HAP-1 (cell line): Measurements from ENCODE around the gene ZBTB46.

ENCODE experiments used
- DNase-seq, 2 experiments: peaks; one replicate each; pipeline ENCODE4 v3.0.0-alpha.2; 2016 to 2020; ENCODE audit warnings: low spot score in 2 of 2
- H3K27me3 ChIP-seq: fragments of 250-450 bp; sonication (Bioruptor Pico); 2 replicates; pipeline ENCODE4 v1.5.1; 2020; ENCODE audit warnings: low read depth, mild to moderate bottlenecking, moderate library complexity
- H3K36me3 ChIP-seq: fragments of 250-450 bp; sonication (Bioruptor Pico); replicated peaks from 2 replicates; pipeline ENCODE4 v1.5.1; 2020; ENCODE audit warnings: mild to moderate bottlenecking
- H3K4me1 ChIP-seq: fragments of 250-450 bp; sonication (Bioruptor Pico); 2 replicates; pipeline ENCODE4 v1.5.1; 2020; ENCODE audit warnings: mild to moderate bottlenecking
- H3K4me3 ChIP-seq: fragments of 250-450 bp; sonication (Bioruptor Pico); 2 replicates; pipeline ENCODE4 v1.5.1; 2020; ENCODE audit warnings: mild to moderate bottlenecking, moderate library complexity
- H3K9me3 ChIP-seq: fragments of 250-450 bp; sonication (Bioruptor Pico); 2 replicates; pipeline ENCODE4 v1.5.1; 2020; ENCODE audit warnings: mild to moderate bottlenecking, moderate library complexity
- in situ Hi-C: fragments of 300-500 bp; cut with MboI; formaldehyde crosslinking; loops from 3 replicates; pipeline ENCODE4 v1.14.3; 2020; ENCODE audit warnings: low sequenced_read_pairs, inconsistent platforms, mixed read lengths

The ZBTB46 gene

DNA sequence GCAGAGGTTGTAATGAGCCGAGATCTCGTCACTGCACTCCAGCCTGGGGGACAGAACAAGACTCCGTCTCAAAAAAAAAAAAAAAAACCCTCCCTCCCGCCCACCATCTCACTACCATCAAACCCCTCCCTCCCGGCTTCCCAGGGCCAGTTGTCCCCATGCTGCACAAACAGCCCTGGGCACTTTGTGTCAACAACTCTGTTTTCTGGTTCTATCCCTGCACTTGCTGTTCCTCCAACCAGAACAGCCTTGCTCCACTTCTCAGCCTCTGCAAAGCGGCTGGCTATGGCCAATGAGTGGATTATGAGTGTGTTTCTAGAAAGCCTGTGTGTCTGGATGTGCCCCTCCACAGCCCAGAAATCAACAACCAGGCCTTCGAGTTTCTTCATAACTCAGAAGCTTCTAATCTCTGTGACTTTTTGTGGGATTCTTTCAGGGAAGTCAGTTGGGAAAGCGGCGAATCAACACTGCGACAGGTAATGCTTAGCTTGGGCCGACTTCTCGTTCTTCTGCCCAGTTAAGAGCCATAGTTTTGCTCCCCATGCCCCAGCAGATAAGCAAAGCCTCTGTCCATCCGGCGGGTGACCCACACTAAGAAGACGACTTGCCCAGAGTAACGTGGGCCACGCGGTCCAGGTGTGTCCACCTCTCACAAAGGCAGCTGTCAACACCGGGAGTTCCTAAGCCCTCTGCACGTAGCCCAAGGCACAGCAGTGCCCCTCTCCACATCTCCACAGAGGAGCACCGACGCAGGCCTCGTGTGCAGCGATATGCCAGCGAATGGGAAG is 5.5 kb downstream of the ZBTB46 start:
- Histone ChIP-seq H3K4me3 (no peak overlapping the region), H3K27me3 (no peaks in the 10 kb centered on the region), H3K4me1 (no peaks in the 10 kb centered on the region), H3K36me3 (no peaks in the 10 kb centered on the region), H3K9me3 (no peaks in the 10 kb centered on the region)
- in situ Hi-C loops: no loop called here
- DNase-seq: no peak

DNA sequence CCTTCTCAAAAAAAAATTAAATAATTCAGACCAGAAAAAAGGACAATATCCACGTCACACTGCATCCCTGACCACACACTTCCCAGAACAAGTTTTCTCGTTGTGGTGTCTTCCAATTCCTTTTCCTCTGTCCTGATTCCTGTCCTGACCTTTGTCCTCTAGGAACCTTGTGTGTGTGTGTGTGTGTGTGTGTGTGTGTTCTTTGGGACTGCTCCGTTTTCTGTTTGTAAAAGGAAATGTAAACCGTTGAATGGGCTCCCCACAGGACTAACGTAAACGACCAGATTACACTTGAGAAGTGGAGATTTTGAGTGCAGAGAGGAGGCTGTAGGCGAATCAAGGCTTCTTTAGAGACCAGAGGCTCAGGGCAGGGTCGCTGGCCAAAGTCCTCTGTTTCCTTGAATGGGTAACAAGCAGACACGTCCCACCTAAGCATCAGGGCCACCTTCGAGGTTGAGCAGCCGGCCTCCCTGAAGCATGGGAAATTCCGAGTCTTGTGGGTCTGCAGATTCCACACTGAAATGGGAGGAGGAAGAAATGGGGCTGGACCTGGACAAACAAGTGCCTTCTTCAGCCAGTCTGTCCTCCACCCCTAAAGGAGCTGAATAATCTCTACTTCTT is 7.3 kb downstream of the ZBTB46 start:
- Histone ChIP-seq H3K4me3 (no peak overlapping the region), H3K4me1 (no peaks in the 10 kb centered on the region), H3K27me3 (no peaks in the 10 kb centered on the region), H3K36me3 (no peaks in the 10 kb centered on the region), H3K9me3 (no peaks in the 10 kb centered on the region)
- in situ Hi-C loops: no loop called here
- DNase-seq: no peak

DNA sequence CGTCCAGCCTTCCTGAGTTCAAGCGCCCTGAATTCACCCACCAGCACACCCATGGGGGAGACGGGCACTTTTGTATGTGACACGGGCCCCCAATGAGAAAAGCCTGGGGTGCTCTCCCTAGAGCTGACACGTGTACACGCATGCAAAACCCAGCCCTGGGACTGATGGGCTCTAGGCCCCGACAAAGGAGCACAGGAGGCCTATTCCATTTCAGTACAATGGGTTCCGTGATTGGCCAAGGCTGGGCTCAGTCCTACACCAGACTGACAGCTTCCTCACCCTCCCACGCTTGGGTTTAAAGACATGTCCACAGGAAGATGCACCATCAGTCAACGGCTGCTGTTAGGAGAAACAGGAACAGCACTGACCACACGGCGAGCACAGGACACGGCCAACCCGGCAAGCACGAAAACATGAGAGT is 8.8 kb downstream of the ZBTB46 start:
- in situ Hi-C loops: no loop called here
- no peaks in the 10 kb centered on the region for H3K4me1 ChIP-seq
- DNase-seq: no peak
- no peak overlapping the region for H3K4me3 ChIP-seq
- no peaks in the 10 kb centered on the region for H3K27me3 ChIP-seq
- H3K9me3 ChIP-seq: no peaks in the 10 kb centered on the region
- no peaks in the 10 kb centered on the region for H3K36me3 ChIP-seq

DNA sequence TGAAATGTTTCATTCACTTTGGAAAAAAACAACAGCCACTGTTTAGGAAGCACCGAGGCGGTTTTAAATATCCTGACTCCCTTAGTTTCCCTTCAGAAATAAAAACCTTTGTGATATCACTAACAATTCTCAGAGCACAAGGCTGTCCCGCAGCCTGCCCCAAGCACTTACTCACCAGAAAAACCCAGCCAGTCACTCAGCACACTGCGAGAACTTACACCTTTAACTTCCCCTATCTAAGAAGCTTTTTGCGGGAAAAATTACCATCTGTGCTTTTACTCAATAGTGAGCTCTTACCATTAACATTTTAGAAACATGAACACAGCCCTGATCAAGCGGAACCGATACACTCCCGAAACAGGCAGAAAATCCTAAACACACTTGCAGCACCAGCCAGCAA is 9.3 kb downstream of the ZBTB46 start:
- Histone ChIP-seq H3K4me1 (no peaks in the 10 kb centered on the region), H3K9me3 (no peaks in the 10 kb centered on the region), H3K4me3 (no peak overlapping the region), H3K36me3 (no peaks in the 10 kb centered on the region), H3K27me3 (no peaks in the 10 kb centered on the region)
- in situ Hi-C loops: no loop called here
- no peak for DNase-seq

GRCh38 chr20:63819224-63819921 is 11.7 kb downstream of the ZBTB46 start:
- H3K4me1 ChIP-seq: no peaks in the 10 kb centered on the region
- in situ Hi-C loops: no loop called here
- no peak overlapping the region for H3K4me3 ChIP-seq
- H3K9me3 ChIP-seq: no peaks in the 10 kb centered on the region
- H3K27me3 ChIP-seq: no peaks in the 10 kb centered on the region
- DNase-seq: no peak
- H3K36me3 ChIP-seq: no peaks in the 10 kb centered on the region

GRCh38 chr20:63815615-63816253 is 15.3 kb downstream of the ZBTB46 start:
- no peaks in the 10 kb centered on the region for H3K4me1 ChIP-seq
- no peaks in the 10 kb centered on the region for H3K27me3 ChIP-seq
- no peaks in the 10 kb centered on the region for H3K9me3 ChIP-seq
- no peak overlapping the region for H3K4me3 ChIP-seq
- in situ Hi-C loops: no loop called here
- no peak for DNase-seq
- no peaks in the 10 kb centered on the region for H3K36me3 ChIP-seq

GRCh38 chr20:63814891-63815614 is 16.0 kb downstream of the ZBTB46 start:
- H3K36me3 ChIP-seq: no peaks in the 10 kb centered on the region
- no peaks in the 10 kb centered on the region for H3K27me3 ChIP-seq
- no peaks in the 10 kb centered on the region for H3K4me1 ChIP-seq
- no peak for DNase-seq
- H3K4me3 ChIP-seq: no peak overlapping the region
- no peaks in the 10 kb centered on the region for H3K9me3 ChIP-seq
- in situ Hi-C loops: no loop called here

DNA sequence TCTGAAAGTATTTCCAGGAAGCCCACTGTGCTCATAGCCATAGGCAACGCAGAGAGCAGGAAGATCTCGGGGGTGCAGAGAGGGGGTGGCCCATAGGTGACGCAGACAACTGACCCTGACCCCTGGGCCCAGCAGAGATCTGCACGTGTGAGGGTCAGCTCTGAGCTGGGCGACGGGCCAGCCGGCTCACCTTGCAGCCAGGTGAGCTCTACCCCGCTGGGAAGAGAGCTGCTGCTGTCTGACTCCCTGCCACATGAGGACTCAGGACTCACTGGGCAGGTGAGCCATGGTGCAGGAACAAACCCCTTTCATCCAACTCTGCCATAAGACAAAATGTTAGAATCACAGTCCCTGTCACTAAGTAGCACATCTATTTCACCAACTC is 19.6 kb downstream of the ZBTB46 start:
- Histone ChIP-seq H3K9me3 (no peaks in the 10 kb centered on the region), H3K4me3 (no peak overlapping the region), H3K27me3 (no peaks in the 10 kb centered on the region), H3K36me3 (no peaks in the 10 kb centered on the region), H3K4me1 (no peaks in the 10 kb centered on the region)
- in situ Hi-C loops: no loop called here
- no peak for DNase-seq

GRCh38 chr20:63810730-63811490 is 20.2 kb downstream of the ZBTB46 start:
- DNase-seq: no peak
- in situ Hi-C loops: no loop called here
- Histone ChIP-seq H3K4me3 (no peak overlapping the region), H3K36me3 (no peaks in the 10 kb centered on the region), H3K27me3 (no peaks in the 10 kb centered on the region), H3K9me3 (no peaks in the 10 kb centered on the region), H3K4me1 (no peaks in the 10 kb centered on the region)

DNA sequence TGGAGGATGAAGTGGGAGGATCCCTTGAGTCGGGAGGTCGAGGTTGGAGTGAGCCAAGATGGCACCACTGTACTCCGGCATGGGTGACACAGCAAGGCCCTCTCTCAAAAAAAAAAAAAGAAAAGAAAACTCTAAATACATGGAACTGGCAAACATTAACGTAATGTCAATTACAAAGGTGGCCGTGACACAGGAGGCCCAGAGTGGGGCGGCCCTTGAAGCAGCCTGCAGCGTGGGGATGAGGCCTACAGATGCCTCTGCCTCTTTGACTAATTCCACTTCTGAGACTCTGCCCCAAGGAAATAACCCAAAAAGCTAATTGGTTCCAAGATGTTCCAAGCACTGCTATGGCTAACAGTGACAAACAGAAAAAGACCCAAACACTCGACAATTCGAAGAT is 21.2 kb downstream of the ZBTB46 start:
- Histone ChIP-seq H3K36me3 (no peaks in the 10 kb centered on the region), H3K4me3 (no peak overlapping the region), H3K4me1 (no peaks in the 10 kb centered on the region), H3K9me3 (no peaks in the 10 kb centered on the region), H3K27me3 (no peaks in the 10 kb centered on the region)
- in situ Hi-C loops: no loop called here
- no peak for DNase-seq

DNA sequence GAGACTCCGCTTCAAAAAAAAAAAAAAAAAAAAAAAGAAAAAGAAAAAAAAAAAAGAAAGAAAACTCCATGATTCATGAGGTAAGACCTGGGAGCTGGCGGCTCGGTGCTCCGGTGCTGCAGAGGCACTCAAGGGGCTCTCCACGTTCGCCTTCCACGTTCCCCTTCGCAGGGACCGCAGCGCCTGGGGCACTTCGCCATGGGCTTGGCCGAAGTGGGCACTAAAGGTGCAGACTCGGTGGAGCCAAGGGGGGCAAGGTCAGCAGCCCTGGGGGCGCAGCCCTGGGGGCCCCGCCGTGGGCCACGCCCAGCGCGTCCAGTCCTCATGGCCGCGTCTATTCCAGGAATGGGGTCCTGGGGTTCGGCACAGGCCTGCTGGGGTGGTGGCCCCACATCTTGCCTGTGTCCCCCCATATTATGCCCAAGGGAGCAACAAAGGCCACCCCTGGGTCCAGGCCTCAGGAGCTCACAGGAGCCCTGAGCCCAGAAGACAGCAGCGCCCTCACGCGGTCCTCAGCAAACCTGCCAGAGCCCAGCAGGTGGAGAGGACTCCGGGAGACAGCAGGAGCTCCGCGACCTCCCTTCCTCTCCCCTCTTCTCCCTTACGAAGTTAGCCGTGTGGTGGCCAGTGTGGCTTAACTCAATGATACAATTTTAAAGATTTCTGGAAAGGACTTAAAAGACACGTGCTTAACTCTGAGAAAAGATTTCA is 21.9 kb downstream of the ZBTB46 start:
- DNase-seq: no peak
- Histone ChIP-seq H3K36me3 (no peaks in the 10 kb centered on the region), H3K4me3 (no peak overlapping the region), H3K27me3 (no peaks in the 10 kb centered on the region), H3K4me1 (no peaks in the 10 kb centered on the region), H3K9me3 (no peaks in the 10 kb centered on the region)
- in situ Hi-C loops: no loop called here

- no peak for DNase-seq
- no peaks in the 10 kb centered on the region for H3K27me3 ChIP-seq
Observed at GRCh38 chr20:63808145-63808724, 22.8 kb downstream of the ZBTB46 start.

More at GRCh38 chr20:63808145-63808724, 22.8 kb downstream of the ZBTB46 start:
- H3K4me3 ChIP-seq: no peak overlapping the region
- H3K36me3 ChIP-seq: no peaks in the 10 kb centered on the region
- H3K9me3 ChIP-seq: no peaks in the 10 kb centered on the region
- H3K4me1 ChIP-seq: no peaks in the 10 kb centered on the region
- in situ Hi-C loops: no loop called here
